HepG2 (cell line): ENCODE data around the gene FOXR1. TPM values are rescaled to one million over a fixed set of nuclear protein-coding genes. Genes with fewer than 3 reads are reported as not detected.

Source experiments
- ATAC-seq: fragments of 200-7000 bp; cut with Tn5 transposase; 3 replicates; pipeline ENCODE4 v1.9.1; 2020; ENCODE audit warnings: mild to moderate bottlenecking, moderate library complexity
- BruUV-seq: library from RNA; stranded (reverse); fragments of 400-500 nt; replicated peaks from 2 replicates; lab custom pipeline; 2021; lab: Mats Ljungman, UMichigan
- CTCF ChIA-PET: fragments of 300-600 bp; formaldehyde crosslinking; extraction: SDS; loops from one replicate; lab custom pipeline; 2021; ENCODE audit warnings: low total read pairs, inconsistent platforms, low intra/inter-chr PET ratio; lab: Yijun Ruan, JAX
- POLR2A ChIA-PET: fragments of 350-600 bp; sonication (Branson Sonifier 250); formaldehyde crosslinking; loops from one replicate; lab custom pipeline; 2020; ENCODE audit warnings: antibody characterized with exemption, inconsistent platforms; lab: Yijun Ruan, JAX
- DNase-seq: peaks from one replicate; pipeline ENCODE4 v3.0.0-alpha.2; 2015; ENCODE audit warnings: low spot score
- FAIRE-seq: peaks from 3 replicates; lab custom pipeline; 2011; peaks lifted over from hg19 to GRCh38; lab: Jason Lieb, UNC
- H2AFZ ChIP-seq: one replicate; pipeline ENCODE4 v1.6.1; 2011; ENCODE audit warnings: low read length, inconsistent platforms
- H3K27ac ChIP-seq: fragments of 300-600 bp; 3 replicates; pipeline ENCODE4 v1.8.0; 2011; ENCODE audit warnings: mixed run types, mild to moderate bottlenecking, mixed read lengths, low read length, inconsistent platforms; ENCODE audit not compliant: insufficient read depth; ENCODE audit errors: extremely low read length
- H3K27me3 ChIP-seq, 2 experiments: fragments of 200-600 bp in 1 of 2; 2 replicates in 1 of 2; 3 replicates in 1 of 2; pipeline versions ENCODE4 v1.6.0 to v1.8.0; 2011; ENCODE audit warnings: low read length in 2 of 2, mild to moderate bottlenecking in 2 of 2, moderate library complexity in 2 of 2, inconsistent platforms in 1 of 2; ENCODE audit not compliant: insufficient read depth in 2 of 2, control insufficient read depth in 1 of 2
- H3K36me3 ChIP-seq, 2 experiments: fragments of 200-600 bp in 1 of 2; replicated peaks in 1 of 2; 2 replicates in 1 of 2; 3 replicates in 1 of 2; pipeline versions ENCODE4 v1.5.1 to v1.8.0; 2011; ENCODE audit warnings: low read length in 2 of 2, inconsistent platforms in 1 of 2; ENCODE audit not compliant: insufficient read depth in 2 of 2, control insufficient read depth in 1 of 2
- H3K4me1 ChIP-seq: 2 replicates; pipeline ENCODE4 v1.5.1; 2012; ENCODE audit warnings: low read length, inconsistent platforms; ENCODE audit not compliant: insufficient read depth
- H3K4me2 ChIP-seq: 2 replicates; pipeline ENCODE4 v1.6.0; 2011; ENCODE audit warnings: low read depth, low read length, inconsistent platforms
- H3K4me3 ChIP-seq, 3 experiments: fragments of 200-600 bp in 1 of 3; sonication (generic), shearing (Covaris generic) in 1 of 3; replicated peaks in 1 of 3; 2 replicates each; pipeline ENCODE4 v1.5.1; 2011 to 2016; ENCODE audit warnings: low read length in 3 of 3, inconsistent platforms in 2 of 3, low read depth in 2 of 3, mild to moderate bottlenecking in 2 of 3, control low read depth in 1 of 3, mixed read lengths in 1 of 3; ENCODE audit not compliant: insufficient read depth in 1 of 3
- H3K79me2 ChIP-seq: one replicate; pipeline ENCODE4 v1.6.1; 2011; ENCODE audit warnings: low read length, inconsistent platforms; ENCODE audit not compliant: insufficient read depth
- H3K9ac ChIP-seq: 2 replicates; pipeline ENCODE4 v1.6.0; 2011; ENCODE audit warnings: mild to moderate bottlenecking, low read depth, low read length, inconsistent platforms; ENCODE audit not compliant: insufficient read depth
- H3K9me3 ChIP-seq: 2 replicates; pipeline ENCODE4 v1.5.1; 2012; ENCODE audit warnings: mild to moderate bottlenecking, low read length
- H4K20me1 ChIP-seq: 2 replicates; pipeline ENCODE4 v1.6.0; 2011; ENCODE audit warnings: inconsistent platforms, mild to moderate bottlenecking, low read length, moderate library complexity; ENCODE audit not compliant: insufficient read depth
- ERF ChIP-seq: IDR thresholded peaks from 2 replicates; pipeline ENCODE4 v1.6.1; 2018; ENCODE audit warnings: missing biosample characterization, missing genetic modification reagents
- GZF1 ChIP-seq: sonication (generic); formaldehyde crosslinking; IDR thresholded peaks from 2 replicates; pipeline ENCODE4 v1.5.1; 2020; ENCODE audit warnings: mild to moderate bottlenecking, missing genetic modification reagents
- ISX ChIP-seq: sonication (generic); formaldehyde crosslinking; conservative IDR thresholded peaks from 2 replicates; pipeline ENCODE4 v1.5.0; 2020; ENCODE audit warnings: missing genetic modification reagents
- POLR2G ChIP-seq: fragments of 200-400 bp; formaldehyde crosslinking; IDR thresholded peaks from 2 replicates; pipeline ENCODE4 v1.6.1; 2018; ENCODE audit warnings: mild to moderate bottlenecking, low read depth, low read length, moderate library complexity
- SP1 ChIP-seq, 2 experiments: fragments of 450-650 bp in 1 of 2; sonication (generic) in 1 of 2; formaldehyde crosslinking in 1 of 2; IDR thresholded peaks; 2 replicates each; pipeline versions ENCODE4 v1.4.0 to v1.6.1; 2016 to 2020; ENCODE audit warnings: missing genetic modification reagents in 1 of 2
- THAP11 ChIP-seq: IDR thresholded peaks from 2 replicates; pipeline ENCODE4 v1.6.1; 2016; ENCODE audit warnings: missing biosample characterization, missing genetic modification reagents
- TP53 ChIP-seq: sonication (generic); formaldehyde crosslinking; conservative IDR thresholded peaks from 2 replicates; pipeline ENCODE4 v1.4.0; 2020; ENCODE audit warnings: missing genetic modification reagents
- ZFP41 ChIP-seq: sonication (generic); formaldehyde crosslinking; IDR thresholded peaks from 2 replicates; pipeline ENCODE4 v1.4.0; 2020; ENCODE audit warnings: mild to moderate bottlenecking, missing genetic modification reagents, borderline replicate concordance
- ZNF570 ChIP-seq: sonication (generic); formaldehyde crosslinking; IDR thresholded peaks from 2 replicates; pipeline ENCODE4 v1.4.0; 2020; ENCODE audit warnings: mild to moderate bottlenecking, missing genetic modification reagents, borderline replicate concordance
- ZNF670 ChIP-seq: sonication (generic); formaldehyde crosslinking; IDR thresholded peaks from 2 replicates; pipeline ENCODE4 v1.8.0; 2022; ENCODE audit warnings: mild to moderate bottlenecking, missing genetic modification reagents, borderline replicate concordance
- WGBS: methylation state at CpG from one replicate; pipeline ENCODE4 v1.1.6; 2017; ENCODE audit warnings: low lambda C conversion rate; 5-methylcytosine and 5-hydroxymethylcytosine counted together
- in situ Hi-C: cut with HindIII; loops from 2 replicates; pipeline ENCODE4 v1.10.0; 2017; ENCODE audit warnings: low pct_unique_long_range_greater_than_20kb; ENCODE audit not compliant: extremely low pct_ligation_motif_present
- intact Hi-C: fragments of 100-400 bp; cut with micrococcal nuclease; formaldehyde crosslinking; loops from one replicate; pipeline ENCODE4 v1.10.0; 2022; ENCODE audit not compliant: unreplicated experiment
- polyA plus RNA-seq, 8 experiments: library from polyadenylated mRNA; depleted of rRNA in 3 of 8; stranded (reverse) in 7 of 8; unstranded in 1 of 8; fragments of >200 nt; fragmentation: Illumina TruSeq in 4 of 8; extraction: Trizol in 4 of 8; gene quantifications; 2 replicates each; pipeline versions ENCODE4 v1.2.1 to v1.2.3, GENCODE V29; 2011 to 2016; ENCODE audit warnings: low read depth in 4 of 8, missing spikeins in 1 of 8, mixed read lengths in 1 of 8; ENCODE audit not compliant: insufficient read depth in 1 of 8
- total RNA-seq, 5 experiments: library from RNA; depleted of rRNA; stranded (reverse); fragments of >200 nt; fragmentation: Illumina TruSeq; extraction: Trizol; gene quantifications; 2 replicates each; pipeline ENCODE4 v1.2.3, GENCODE V29; 2016; ENCODE audit warnings: low read depth in 1 of 5
- TF ChIP-seq, protein P1 (sequence below): sonication (generic); formaldehyde crosslinking; IDR thresholded peaks from 2 replicates; pipeline ENCODE4 v1.8.0; 2023; ENCODE audit warnings: mild to moderate bottlenecking, missing genetic modification reagents
- TF ChIP-seq, protein P2 (sequence below): IDR thresholded peaks from 2 replicates; pipeline ENCODE4 v1.4.0; 2020; ENCODE audit warnings: mild to moderate bottlenecking, missing genetic modification reagents
- TF ChIP-seq, protein P3 (sequence below): sonication (generic); formaldehyde crosslinking; IDR thresholded peaks from 2 replicates; pipeline ENCODE4 v1.5.1; 2020; ENCODE audit warnings: mild to moderate bottlenecking, moderate library complexity, missing genetic modification reagents

Gene FOXR1
- total and polyA plus RNA-seq, 2 of the 13 experiments (the other 11 are each of a cell fraction or from before 2014, with no cell fraction given), result not detected

DNA sequence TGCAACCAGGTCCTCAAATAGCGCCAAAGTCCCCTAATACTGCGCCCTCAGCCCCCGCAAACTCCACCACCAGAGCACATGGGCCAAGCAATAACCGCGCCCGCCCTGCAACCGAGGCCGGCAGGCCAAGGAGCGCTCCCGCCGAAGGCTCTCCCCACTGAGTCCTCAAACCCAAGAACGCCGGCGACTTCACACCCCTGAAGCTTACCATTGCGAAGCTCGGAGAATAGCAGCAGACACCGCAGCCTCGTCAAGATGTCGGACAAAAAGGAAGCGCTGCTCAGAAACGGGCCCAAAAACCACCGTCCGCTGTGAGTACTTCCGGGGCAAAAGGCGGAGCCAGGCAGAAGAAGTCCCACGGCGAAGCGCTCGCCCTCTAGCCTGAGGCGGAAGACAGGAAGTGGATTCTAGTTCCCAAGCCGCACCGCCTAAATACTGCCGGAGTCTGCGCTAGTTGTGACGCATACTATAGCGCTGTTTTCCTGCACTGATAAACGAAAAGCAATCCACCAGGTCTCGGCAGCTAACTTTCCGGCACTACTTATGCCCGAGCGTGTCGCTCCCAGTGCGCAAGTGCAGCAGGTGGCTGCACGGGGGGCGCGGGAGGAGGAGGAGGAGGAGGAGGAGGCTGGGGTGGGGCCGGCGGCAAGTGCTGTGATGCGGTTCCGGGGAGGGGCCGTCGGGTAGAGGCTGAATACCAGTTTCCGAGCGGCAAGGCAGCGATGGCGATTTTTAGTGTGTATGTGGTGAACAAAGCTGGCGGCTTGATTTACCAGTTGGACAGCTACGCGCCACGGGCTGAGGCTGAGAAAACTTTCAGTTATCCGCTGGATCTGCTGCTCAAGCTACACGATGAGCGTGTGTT, 46.7 kb downstream of the FOXR1 start, which contains the start of the genes RPS25 and TRAPPC4:
RPS25 (minus strand) TSS at position 270 of the 865 bp plus-strand sequence; CDS start at position 211, 59 bp downstream.
TRAPPC4 (plus strand) TSS at position 693 of the 865 bp plus-strand sequence; CDS start at position 723, 30 bp downstream.
- ChIA-PET CTCF (no interaction called here), POLR2A (interaction anchor here (0.6 to 6.9 kb wide), 18 partner anchors 10 to 397 kb away, joined by 3 to 66 read pairs (median 5); partner anchors contain the start of genes C2CD2L, CENATAC, DPAGT1 and HINFP)
- intact Hi-C loops, result loop anchor here (1.0 kb wide), 1 partner anchor 39 kb away; the partner anchor contains the start of gene HYOU1
- Histone ChIP-seq H3K9me3 (no peaks in the 10 kb centered on the region), H3K4me2 (peak within 1 kb of the TSS; percentile 91), H3K27me3 (peaks cover 0 to 4% of the 10 kb centered on the region in 2 experiments; a peak in 2 of 5 replicates), H3K9ac (peak within 1 kb of the TSS; percentile 93), H3K36me3 (peaks cover 3 to 33% of the 10 kb centered on the region in 2 experiments), H3K27ac (peak within 1 kb of the TSS; percentile 93), H3K4me3 (peak within 1 kb of the TSS; percentile 72 to 99 (median 93)), H4K20me1 (peaks cover 17% of the 10 kb centered on the region), H2AFZ (no peak within 1 kb of the TSS), H3K4me1 (peaks cover 60% of the 10 kb centered on the region), H3K79me2 (peaks cover 55% of the 10 kb centered on the region)
- FAIRE-seq (peak; percentile 71), ATAC-seq (peak; percentile 88), DNase-seq (peak; percentile 93)
- WGBS, result 0% methylated on average over 26 of the region's 63 CpGs
- BruUV-seq, result no TSS peak
- in situ Hi-C loops, result no loop called here
- TF ChIP-seq THAP11, result peak; percentile 93
- TF ChIP-seq ZNF570, result no peak
- TF ChIP-seq ERF (CRISPR knock-in tag), result peak; percentile 58
- TF ChIP-seq ZNF670 (CRISPR knock-in tag), result peak; percentile 61; the same call in 1 of the 2 replicates
- TF ChIP-seq, protein P1, sequence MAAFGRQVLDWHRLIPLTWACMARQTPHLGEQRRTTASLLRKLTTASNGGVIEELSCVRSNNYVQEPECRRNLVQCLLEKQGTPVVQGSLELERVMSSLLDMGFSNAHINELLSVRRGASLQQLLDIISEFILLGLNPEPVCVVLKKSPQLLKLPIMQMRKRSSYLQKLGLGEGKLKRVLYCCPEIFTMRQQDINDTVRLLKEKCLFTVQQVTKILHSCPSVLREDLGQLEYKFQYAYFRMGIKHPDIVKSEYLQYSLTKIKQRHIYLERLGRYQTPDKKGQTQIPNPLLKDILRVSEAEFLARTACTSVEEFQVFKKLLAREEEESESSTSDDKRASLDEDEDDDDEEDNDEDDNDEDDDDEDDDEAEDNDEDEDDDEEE (CRISPR knock-in tag), result 0 out of 2 replicates have a peak, but pooled peaks have one; percentile 36
- 0 out of 2 replicates have a peak, but pooled peaks have one; percentile 6 for TF ChIP-seq ISX (CRISPR knock-in tag)
- TF ChIP-seq, protein P2, sequence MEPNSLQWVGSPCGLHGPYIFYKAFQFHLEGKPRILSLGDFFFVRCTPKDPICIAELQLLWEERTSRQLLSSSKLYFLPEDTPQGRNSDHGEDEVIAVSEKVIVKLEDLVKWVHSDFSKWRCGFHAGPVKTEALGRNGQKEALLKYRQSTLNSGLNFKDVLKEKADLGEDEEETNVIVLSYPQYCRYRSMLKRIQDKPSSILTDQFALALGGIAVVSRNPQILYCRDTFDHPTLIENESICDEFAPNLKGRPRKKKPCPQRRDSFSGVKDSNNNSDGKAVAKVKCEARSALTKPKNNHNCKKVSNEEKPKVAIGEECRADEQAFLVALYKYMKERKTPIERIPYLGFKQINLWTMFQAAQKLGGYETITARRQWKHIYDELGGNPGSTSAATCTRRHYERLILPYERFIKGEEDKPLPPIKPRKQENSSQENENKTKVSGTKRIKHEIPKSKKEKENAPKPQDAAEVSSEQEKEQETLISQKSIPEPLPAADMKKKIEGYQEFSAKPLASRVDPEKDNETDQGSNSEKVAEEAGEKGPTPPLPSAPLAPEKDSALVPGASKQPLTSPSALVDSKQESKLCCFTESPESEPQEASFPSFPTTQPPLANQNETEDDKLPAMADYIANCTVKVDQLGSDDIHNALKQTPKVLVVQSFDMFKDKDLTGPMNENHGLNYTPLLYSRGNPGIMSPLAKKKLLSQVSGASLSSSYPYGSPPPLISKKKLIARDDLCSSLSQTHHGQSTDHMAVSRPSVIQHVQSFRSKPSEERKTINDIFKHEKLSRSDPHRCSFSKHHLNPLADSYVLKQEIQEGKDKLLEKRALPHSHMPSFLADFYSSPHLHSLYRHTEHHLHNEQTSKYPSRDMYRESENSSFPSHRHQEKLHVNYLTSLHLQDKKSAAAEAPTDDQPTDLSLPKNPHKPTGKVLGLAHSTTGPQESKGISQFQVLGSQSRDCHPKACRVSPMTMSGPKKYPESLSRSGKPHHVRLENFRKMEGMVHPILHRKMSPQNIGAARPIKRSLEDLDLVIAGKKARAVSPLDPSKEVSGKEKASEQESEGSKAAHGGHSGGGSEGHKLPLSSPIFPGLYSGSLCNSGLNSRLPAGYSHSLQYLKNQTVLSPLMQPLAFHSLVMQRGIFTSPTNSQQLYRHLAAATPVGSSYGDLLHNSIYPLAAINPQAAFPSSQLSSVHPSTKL, result peak; percentile 36; the same call in 1 of the 2 replicates
- TF ChIP-seq, protein P3, sequence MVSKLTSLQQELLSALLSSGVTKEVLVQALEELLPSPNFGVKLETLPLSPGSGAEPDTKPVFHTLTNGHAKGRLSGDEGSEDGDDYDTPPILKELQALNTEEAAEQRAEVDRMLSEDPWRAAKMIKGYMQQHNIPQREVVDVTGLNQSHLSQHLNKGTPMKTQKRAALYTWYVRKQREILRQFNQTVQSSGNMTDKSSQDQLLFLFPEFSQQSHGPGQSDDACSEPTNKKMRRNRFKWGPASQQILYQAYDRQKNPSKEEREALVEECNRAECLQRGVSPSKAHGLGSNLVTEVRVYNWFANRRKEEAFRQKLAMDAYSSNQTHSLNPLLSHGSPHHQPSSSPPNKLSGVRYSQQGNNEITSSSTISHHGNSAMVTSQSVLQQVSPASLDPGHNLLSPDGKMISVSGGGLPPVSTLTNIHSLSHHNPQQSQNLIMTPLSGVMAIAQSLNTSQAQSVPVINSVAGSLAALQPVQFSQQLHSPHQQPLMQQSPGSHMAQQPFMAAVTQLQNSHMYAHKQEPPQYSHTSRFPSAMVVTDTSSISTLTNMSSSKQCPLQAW (CRISPR knock-in tag), result peak; percentile 87
- TF ChIP-seq GZF1 (CRISPR knock-in tag), result no peak
- peak; percentile 95 for TF ChIP-seq POLR2G
- TF ChIP-seq TP53 (CRISPR knock-in tag), result no peak
- 0 out of 2 replicates have a peak, but pooled peaks have one; percentile 42 for TF ChIP-seq ZFP41 (CRISPR knock-in tag)
- no peak for TF ChIP-seq SP1 (IDR thresholded peaks at IDR 0.05)
- peak; percentile 89 for TF ChIP-seq SP1 (CRISPR knock-in tag; IDR thresholded peaks at IDR 0.05)
